Measurements from ENCODE around the gene VSX1.

VSX1 gene

GRCh38 chr20:25057234-25058050 lies 24.5 kb downstream of the VSX1 start:
- peak; percentile 50 to 92 (median 83) for DNase-seq
- intact Hi-C loops (cut with DNase I): no loop called here

GRCh38 chr20:25056690-25057233 lies 25.2 kb downstream of the VSX1 start:
- peak in 4 of 42 donors; percentile 11 to 40 (median 14) for DNase-seq
- intact Hi-C loops (cut with DNase I): no loop called here

GRCh38 chr20:25055711-25056495 lies 26.0 kb downstream of the VSX1 start:
- peak in 6 of 42 donors; percentile 7 to 33 (median 19) for DNase-seq
- intact Hi-C loops (cut with DNase I): no loop called here

- DNase-seq: peak in 7 of 42 donors; percentile 1 to 32 (median 10)
- intact Hi-C loops (cut with DNase I): no loop called here
Measured at GRCh38 chr20:25054995-25055629, 26.8 kb downstream of the VSX1 start.

- intact Hi-C loops (cut with DNase I): no loop called here
- peak in 9 of 42 donors; percentile 1 to 34 (median 9) for DNase-seq
Measured at GRCh38 chr20:25054096-25054820, 27.7 kb downstream of the VSX1 start.

- intact Hi-C loops (cut with DNase I): no loop called here
- peak in 15 of 42 donors; percentile 5 to 37 (median 14) for DNase-seq
Measured at GRCh38 chr20:25053255-25054031, 28.5 kb downstream of the VSX1 start.

- intact Hi-C loops (cut with DNase I): no loop called here
- DNase-seq: peak in 21 of 42 donors; percentile 0 to 35 (median 9)
Measured at GRCh38 chr20:25052255-25053194, 29.4 kb downstream of the VSX1 start.

- DNase-seq: peak in 20 of 42 donors; percentile 1 to 34 (median 8)
- intact Hi-C loops (cut with DNase I): no loop called here
Measured at GRCh38 chr20:25051386-25052155, 30.4 kb downstream of the VSX1 start.

- peak in 23 of 42 donors; percentile 1 to 40 (median 7) for DNase-seq
- intact Hi-C loops (cut with DNase I): no loop called here
Measured at GRCh38 chr20:25050501-25051350, 31.2 kb downstream of the VSX1 start.

GRCh38 chr20:25050082-25050481 lies 31.9 kb downstream of the VSX1 start:
- peak in 16 of 42 donors; percentile 0 to 26 (median 7) for DNase-seq
- intact Hi-C loops (cut with DNase I): no loop called here

GRCh38 chr20:25049261-25050060 lies 32.5 kb downstream of the VSX1 start:
- intact Hi-C loops (cut with DNase I): no loop called here
- peak in 20 of 42 donors; percentile 1 to 54 (median 14) for DNase-seq

GRCh38 chr20:25048519-25048952 lies 33.4 kb downstream of the VSX1 start:
- intact Hi-C loops (cut with DNase I): no loop called here
- DNase-seq: peak in 12 of 42 donors; percentile 6 to 43 (median 20)

- DNase-seq: peak in 7 of 42 donors; percentile 4 to 29 (median 11)
- intact Hi-C loops (cut with DNase I): no loop called here
Measured at GRCh38 chr20:25047766-25048165, 34.2 kb downstream of the VSX1 start.
